Stomach (tissue), 9 donors: ENCODE data around the gene C1orf185. TPM values are rescaled to one million over a fixed set of nuclear protein-coding genes. Genes with fewer than 3 reads are reported as not detected.

Experiments
- DNase-seq, 2 donors: peaks; one replicate each; pipeline versions ENCODE4 v3.0.0 to v3.0.0-alpha.2; 2013 to 2019
- H3K27ac ChIP-seq, 5 donors: fragments of 200-600 bp in 4 of 5; sonication (generic) in 4 of 5; one replicate each; pipeline ENCODE4 v1.5.1; 2013 to 2019; ENCODE audit warnings: mild to moderate bottlenecking in 1 of 5, moderate library complexity in 1 of 5
- H3K27me3 ChIP-seq, 3 donors: fragments of 200-600 bp; sonication (generic); one replicate each; pipeline ENCODE4 v1.5.1; 2017 to 2019; ENCODE audit warnings: mixed run types in 1 of 3
- H3K36me3 ChIP-seq, 4 donors: fragments of 200-600 bp; sonication (generic); 1 replicate in 3 of 4; 2 replicates in 1 of 4; pipeline ENCODE4 v1.5.1; 2016 to 2019
- H3K4me1 ChIP-seq, 4 donors: fragments of 200-600 bp; sonication (generic); one replicate each; pipeline ENCODE4 v1.5.1; 2016 to 2019
- H3K4me3 ChIP-seq, 4 donors: fragments of 200-600 bp; sonication (generic) in 3 of 4; one replicate each; pipeline ENCODE4 v1.5.1; 2016 to 2019; ENCODE audit warnings: mild to moderate bottlenecking in 1 of 4
- H3K9me3 ChIP-seq, 4 donors: fragments of 200-600 bp; sonication (generic); one replicate each; pipeline ENCODE4 v1.5.1; 2016 to 2019
- CTCF ChIP-seq, 7 experiments: fragments of 450-650 bp in 4 of 7; fragments of 200-600 bp in 3 of 7; sonication (generic) in 3 of 7; IDR thresholded peaks; one replicate each; pipeline ENCODE4 v1.5.1; 2016 to 2019; ENCODE audit warnings: antibody characterized with exemption in 7 of 7, control low read depth in 2 of 7, mild to moderate bottlenecking in 1 of 7
- EP300 ChIP-seq: sonication (generic); formaldehyde crosslinking; IDR thresholded peaks from one replicate; pipeline ENCODE4 v1.6.1; 2017; ENCODE audit warnings: antibody characterized with exemption
- POLR2A ChIP-seq, 4 donors: fragments of 450-650 bp; IDR thresholded peaks; one replicate each; pipeline ENCODE4 v1.6.1; 2016; ENCODE audit warnings: antibody characterized with exemption in 4 of 4, control low read depth in 2 of 4, mild to moderate bottlenecking in 1 of 4, moderate library complexity in 1 of 4
- POLR2AphosphoS5 ChIP-seq, 3 donors: sonication (generic); formaldehyde crosslinking; IDR thresholded peaks; one replicate each; pipeline ENCODE4 v1.6.1; 2016; ENCODE audit warnings: antibody characterized with exemption in 3 of 3
- WGBS, 5 donors: extraction: QIAGEN DNeasy Blood & Tissue Kit in 3 of 5; methylation state at CpG; one replicate each; pipeline versions ENCODE4 v1.1.5 to v1.1.7; 2013 to 2018; 5-methylcytosine and 5-hydroxymethylcytosine counted together
- intact Hi-C: fragments of 100-400 bp; cut with DNase I; formaldehyde crosslinking; loops from one replicate; pipeline ENCODE4 v1.15.1; 2023; ENCODE audit warnings: low total_unique reads
- polyA plus RNA-seq, 3 donors: library from polyadenylated mRNA; stranded (reverse); fragments of 200-250 nt; gene quantifications; one replicate each; pipeline ENCODE4 v1.2.3, GENCODE V29; 2013
- total RNA-seq, 5 donors: library from RNA; depleted of rRNA; stranded (reverse); fragments of >200 nt; gene quantifications; one replicate each; pipeline versions ENCODE4 v1.1.0 to v1.2.3, GENCODE V29; 2014 to 2016
- donor health status: healthy with polysubstance abuse.
- donor health status: Bipolar disorder and iron deficiency.
- donor health status: healthy.

Gene C1orf185
- total and polyA plus RNA-seq, 8 donors, result not detected

DNA sequence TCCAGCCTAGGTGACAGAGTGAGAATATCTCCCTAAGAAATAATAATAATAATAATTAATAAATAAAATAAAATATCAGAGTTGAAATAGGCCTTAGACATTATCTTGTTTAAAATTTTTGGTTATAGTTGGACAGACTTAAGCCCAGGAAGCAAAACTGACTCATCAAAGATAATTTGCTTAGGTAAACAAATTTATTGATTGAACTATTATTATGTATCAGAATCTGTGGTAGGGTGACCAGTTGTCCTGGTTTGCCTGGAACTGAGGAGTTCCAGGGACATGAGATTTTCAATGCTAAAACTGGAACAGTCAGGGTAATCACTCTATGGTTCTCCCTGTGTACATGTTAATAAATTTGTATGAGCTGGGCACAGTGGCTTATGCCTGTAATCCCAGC is 86.2 kb downstream of the C1orf185 start:
- Histone ChIP-seq H3K4me1 (peaks cover 0 to 4% (median 0%) of the 10 kb centered on the region in 4 donors), H3K36me3 (no peaks in the 10 kb centered on the region), H3K27ac (no peak overlapping the region), H3K27me3 (no peaks in the 10 kb centered on the region), H3K4me3 (no peak overlapping the region), H3K9me3 (no peaks in the 10 kb centered on the region)
- intact Hi-C loops, result loop anchor here (10.0 kb wide), 1 partner anchor 393 kb away; no protein-coding TSS in a partner anchor
- TF ChIP-seq POLR2AphosphoS5 (IDR thresholded peaks at IDR 0.05) (no peak), POLR2A (IDR thresholded peaks at IDR 0.05) (no peak), CTCF (IDR thresholded peaks at IDR 0.05) (no peak)
- no peak for DNase-seq

DNA sequence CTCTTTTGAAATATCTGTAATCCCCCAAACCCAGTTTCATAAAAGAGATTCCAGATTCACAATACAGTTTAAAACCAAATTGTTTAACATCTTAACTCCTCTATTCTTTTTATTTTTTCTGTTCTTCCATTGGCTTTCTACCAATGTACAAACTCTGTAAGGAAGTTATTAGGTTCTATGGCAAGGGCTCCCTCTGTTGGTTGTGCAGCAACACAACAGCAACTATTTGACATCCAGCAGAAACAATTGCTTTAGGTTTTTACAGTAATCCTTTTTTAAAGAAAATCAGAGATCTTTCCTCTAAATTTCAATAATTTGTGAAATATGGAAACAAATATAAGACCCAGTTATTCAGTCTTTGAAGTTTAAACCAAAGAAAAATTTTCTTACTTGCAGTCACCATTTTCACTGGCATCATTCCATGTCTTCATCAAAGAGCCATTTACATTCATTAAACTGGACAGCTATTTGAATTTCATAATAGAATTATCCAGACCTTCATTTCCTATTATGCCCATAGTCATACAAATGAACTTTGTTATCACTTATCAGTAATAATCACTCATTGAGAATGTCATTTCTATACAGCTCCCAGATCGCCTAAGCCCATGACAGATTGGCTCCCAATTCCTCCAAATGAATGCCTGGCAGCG is 87.5 kb downstream of the C1orf185 start:
- peak in 1 of 3 donors; percentile 40 for TF ChIP-seq POLR2AphosphoS5 (IDR thresholded peaks at IDR 0.05)
- TF ChIP-seq EP300, result no peak
- no peak for TF ChIP-seq POLR2A (IDR thresholded peaks at IDR 0.05)
- TF ChIP-seq CTCF (IDR thresholded peaks at IDR 0.05), result peak in 5 of 7 experiments; percentile 78 to 86 (median 82)
- no peak overlapping the region for H3K27ac ChIP-seq
- intact Hi-C loops, result loop anchor here (10.0 kb wide), 1 partner anchor 395 kb away; no protein-coding TSS in a partner anchor
- H3K9me3 ChIP-seq, result no peaks in the 10 kb centered on the region
- 47 to 61% (median 56%) methylated on average over 2 of the region's 2 CpGs for WGBS, 5 donors
- DNase-seq, result peak; percentile 31 to 88
- H3K4me3 ChIP-seq, result no peak overlapping the region
- H3K36me3 ChIP-seq, result no peaks in the 10 kb centered on the region
- H3K4me1 ChIP-seq, result peaks cover 0 to 4% (median 0%) of the 10 kb centered on the region in 4 donors
- no peaks in the 10 kb centered on the region for H3K27me3 ChIP-seq

DNA sequence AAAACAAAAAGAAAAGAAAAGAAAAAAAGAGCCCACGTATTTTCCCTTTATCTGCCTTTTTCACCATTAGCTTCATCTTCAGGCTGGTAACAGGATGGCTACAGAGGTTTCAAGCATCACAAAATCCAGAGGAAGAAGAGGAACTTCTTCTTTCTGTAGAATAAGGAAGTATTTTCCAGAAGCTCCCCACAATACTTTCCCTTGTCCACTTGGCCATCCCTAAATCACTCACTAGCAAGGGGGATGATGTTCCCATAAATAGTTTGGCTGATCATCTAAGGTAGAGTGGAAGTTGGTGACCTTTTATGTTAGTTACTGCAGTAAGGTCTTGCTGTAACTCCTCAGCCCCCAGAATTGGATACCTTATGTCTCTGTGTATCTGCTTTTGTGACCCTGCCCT is 88.9 kb downstream of the C1orf185 start:
- Histone ChIP-seq H3K27ac (no peak overlapping the region), H3K4me3 (no peak overlapping the region), H3K36me3 (no peaks in the 10 kb centered on the region), H3K9me3 (no peaks in the 10 kb centered on the region), H3K27me3 (no peaks in the 10 kb centered on the region), H3K4me1 (peaks cover 0 to 4% (median 0%) of the 10 kb centered on the region in 4 donors)
- TF ChIP-seq CTCF (IDR thresholded peaks at IDR 0.05), result no peak
- TF ChIP-seq EP300, result no peak
- TF ChIP-seq POLR2A (IDR thresholded peaks at IDR 0.05), result no peak
- TF ChIP-seq POLR2AphosphoS5 (IDR thresholded peaks at IDR 0.05), result no peak
- WGBS, 5 donors, result 32 to 54% (median 50%) methylated on average over 1 of the region's 1 CpG
- intact Hi-C loops, result no loop called here
- DNase-seq, result no peak

GRCh38 chr1:51192213-51192843 is 90.3 kb downstream of the C1orf185 start:
- WGBS, 5 donors, result 11 to 29% (median 15%) methylated on average over 3 of the region's 3 CpGs
- no peaks in the 10 kb centered on the region for H3K27me3 ChIP-seq
- H3K4me3 ChIP-seq, result no peak overlapping the region
- H3K4me1 ChIP-seq, result peaks cover 0 to 4% (median 0%) of the 10 kb centered on the region in 4 donors
- TF ChIP-seq POLR2AphosphoS5 (IDR thresholded peaks at IDR 0.05), result peak in 1 of 3 donors; percentile 6
- TF ChIP-seq POLR2A (IDR thresholded peaks at IDR 0.05), result no peak
- TF ChIP-seq EP300, result no peak
- peak in 5 of 7 experiments; percentile 44 to 78 (median 62) for TF ChIP-seq CTCF (IDR thresholded peaks at IDR 0.05)
- no peak overlapping the region for H3K27ac ChIP-seq
- peak; percentile 69 to 87 for DNase-seq
- H3K9me3 ChIP-seq, result no peaks in the 10 kb centered on the region
- no peaks in the 10 kb centered on the region for H3K36me3 ChIP-seq
- intact Hi-C loops, result no loop called here
